ENCODE results near the gene AJUBA.
A peak's percentile ranks its signal among the peaks of the same experiment; 100 is the strongest.

The AJUBA gene

GRCh38 chr14:22982477-22983245 lies at the start of gene AJUBA:
Gene AJUBA (minus strand): TSS chr14:22982551. CDS start chr14:22982266, 285 bp downstream.
- TF ChIP-seq CTCF (IDR thresholded peaks at IDR 0.05; ENCODE audit: low read depth, low read length), result no peak
- DNase-seq (ENCODE audit: extremely low read depth, low read depth), result peak; percentile 88

DNA sequence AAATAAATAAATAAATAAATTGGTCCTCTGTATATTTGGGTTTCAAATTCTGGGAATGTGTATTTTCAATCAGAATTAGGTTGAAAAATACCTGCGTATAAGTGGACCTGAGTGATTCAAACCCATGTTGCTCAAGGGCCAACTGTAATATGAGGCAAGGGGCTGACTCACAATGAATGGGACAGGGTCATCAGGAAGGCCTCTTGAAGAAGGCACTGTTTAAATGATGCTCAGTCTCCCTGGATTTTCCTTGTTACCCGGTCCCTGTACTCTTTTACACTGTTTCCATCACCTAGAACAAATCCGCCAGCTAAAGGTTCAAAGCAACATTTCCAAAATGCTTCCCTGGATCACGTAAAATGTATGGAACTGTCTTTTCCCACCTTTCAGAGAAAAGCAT lies 48.6 kb upstream of the AJUBA start:
- no peak for TF ChIP-seq CTCF (IDR thresholded peaks at IDR 0.05; ENCODE audit: low read depth, low read length)
- DNase-seq (ENCODE audit: extremely low read depth, low read depth), result no peak

- DNase-seq (ENCODE audit: extremely low read depth, low read depth), result no peak
- no peak for TF ChIP-seq CTCF (IDR thresholded peaks at IDR 0.05; ENCODE audit: low read depth, low read length)
Measured at GRCh38 chr14:23028799-23029198, 46.4 kb upstream of the AJUBA start.

DNA sequence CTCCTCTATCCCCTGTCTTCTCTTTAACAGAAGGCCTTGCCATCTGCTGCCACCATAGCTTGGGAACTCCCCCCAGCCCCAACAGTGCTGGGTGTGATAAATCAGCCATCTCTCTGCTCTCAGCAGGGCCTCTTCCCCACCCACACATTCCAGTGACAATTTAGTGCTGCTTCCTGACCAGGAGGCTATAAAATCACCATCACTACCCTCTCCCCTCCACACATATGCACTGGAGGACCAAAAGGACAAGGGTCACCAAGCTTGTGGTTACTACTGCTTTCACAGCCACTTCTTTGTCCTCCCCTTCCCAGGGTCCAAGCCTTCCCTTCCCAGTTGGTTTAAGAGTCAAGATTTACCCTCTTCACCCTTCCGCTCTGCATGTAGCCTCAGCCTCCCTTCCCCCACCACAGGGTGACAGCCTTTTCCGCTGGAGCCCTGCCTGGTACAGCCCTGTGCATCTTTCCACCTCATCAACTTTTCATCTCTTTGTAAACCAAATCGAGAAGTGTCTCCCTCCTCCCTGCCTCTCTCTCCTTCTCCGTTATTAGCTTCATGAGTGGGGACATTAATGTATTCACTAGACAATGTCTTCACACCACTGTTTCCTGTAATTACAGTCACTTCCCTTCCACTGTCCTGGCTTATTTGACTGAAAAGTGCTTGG lies 42.9 kb upstream of the AJUBA start:
- no peak for TF ChIP-seq CTCF (IDR thresholded peaks at IDR 0.05; ENCODE audit: low read depth, low read length)
- no peak for DNase-seq (ENCODE audit: extremely low read depth, low read depth)

DNA sequence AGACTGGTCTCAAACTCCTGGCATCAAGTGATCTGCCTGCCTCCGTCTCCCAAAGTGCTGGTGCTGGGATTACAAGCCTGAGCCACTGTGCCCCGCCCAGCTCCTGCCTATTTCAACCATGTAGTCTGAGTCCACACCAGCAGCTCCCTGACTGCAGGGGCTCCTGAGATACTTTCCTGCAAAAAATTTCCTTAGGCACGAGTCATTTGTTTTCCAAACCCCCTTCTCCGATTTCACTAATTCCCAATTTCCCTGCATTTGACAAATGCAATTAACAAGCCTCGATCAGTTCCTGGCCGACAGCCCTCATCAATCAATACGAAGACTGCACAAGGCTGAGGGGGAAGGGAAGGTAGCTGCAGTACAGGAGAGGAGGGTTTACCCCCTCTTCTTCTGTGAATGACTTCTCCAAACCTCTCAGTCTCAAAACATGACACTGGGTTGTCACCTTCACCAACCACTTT lies 42.3 kb upstream of the AJUBA start:
- no peak for TF ChIP-seq CTCF (IDR thresholded peaks at IDR 0.05; ENCODE audit: low read depth, low read length)
- no peak for DNase-seq (ENCODE audit: extremely low read depth, low read depth)

DNA sequence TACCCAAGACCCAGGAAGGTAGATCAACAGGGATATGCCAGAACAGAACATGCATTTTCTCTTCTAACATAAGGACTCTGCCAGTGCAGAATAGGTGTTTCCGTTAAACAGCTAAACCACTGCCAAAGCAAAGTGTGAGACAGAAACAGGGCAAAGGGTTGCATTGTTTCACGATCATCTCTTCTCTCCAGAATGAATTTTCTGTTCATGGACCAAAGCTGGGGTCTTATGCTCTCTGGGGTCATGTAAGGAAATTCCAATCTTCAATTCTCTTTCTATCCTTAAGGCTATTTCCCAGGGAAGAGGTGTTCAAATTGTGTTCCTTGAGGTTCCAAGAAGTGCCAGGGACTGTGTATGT lies 41.4 kb upstream of the AJUBA start:
- TF ChIP-seq CTCF (IDR thresholded peaks at IDR 0.05; ENCODE audit: low read depth, low read length), result no peak
- no peak for DNase-seq (ENCODE audit: extremely low read depth, low read depth)

GRCh38 chr14:23023022-23023794 lies 40.9 kb upstream of the AJUBA start:
- TF ChIP-seq CTCF (IDR thresholded peaks at IDR 0.05; ENCODE audit: low read depth, low read length), result no peak
- DNase-seq (ENCODE audit: extremely low read depth, low read depth), result no peak
